Tibial nerve (tissue), 4 donors: ENCODE data around the gene TMPRSS6.

Experiments
- CTCF ChIP-seq, 5 experiments: fragments of 200-600 bp in 3 of 5; fragments of 450-650 bp in 2 of 5; sonication (generic) in 3 of 5; IDR thresholded peaks; one replicate each; pipeline ENCODE4 v1.5.1; 2016 to 2019; ENCODE audit warnings: antibody characterized with exemption in 5 of 5, mild to moderate bottlenecking in 3 of 5, moderate library complexity in 2 of 5
- EP300 ChIP-seq, 2 donors: sonication (generic); formaldehyde crosslinking; IDR thresholded peaks; one replicate each; pipeline ENCODE4 v1.6.1; 2017; ENCODE audit warnings: antibody characterized with exemption in 2 of 2, mild to moderate bottlenecking in 1 of 2
- POLR2A ChIP-seq, 2 donors: fragments of 450-650 bp; IDR thresholded peaks; one replicate each; pipeline ENCODE4 v1.6.1; 2017; ENCODE audit warnings: antibody characterized with exemption in 2 of 2, mild to moderate bottlenecking in 2 of 2, moderate library complexity in 2 of 2

DNA sequence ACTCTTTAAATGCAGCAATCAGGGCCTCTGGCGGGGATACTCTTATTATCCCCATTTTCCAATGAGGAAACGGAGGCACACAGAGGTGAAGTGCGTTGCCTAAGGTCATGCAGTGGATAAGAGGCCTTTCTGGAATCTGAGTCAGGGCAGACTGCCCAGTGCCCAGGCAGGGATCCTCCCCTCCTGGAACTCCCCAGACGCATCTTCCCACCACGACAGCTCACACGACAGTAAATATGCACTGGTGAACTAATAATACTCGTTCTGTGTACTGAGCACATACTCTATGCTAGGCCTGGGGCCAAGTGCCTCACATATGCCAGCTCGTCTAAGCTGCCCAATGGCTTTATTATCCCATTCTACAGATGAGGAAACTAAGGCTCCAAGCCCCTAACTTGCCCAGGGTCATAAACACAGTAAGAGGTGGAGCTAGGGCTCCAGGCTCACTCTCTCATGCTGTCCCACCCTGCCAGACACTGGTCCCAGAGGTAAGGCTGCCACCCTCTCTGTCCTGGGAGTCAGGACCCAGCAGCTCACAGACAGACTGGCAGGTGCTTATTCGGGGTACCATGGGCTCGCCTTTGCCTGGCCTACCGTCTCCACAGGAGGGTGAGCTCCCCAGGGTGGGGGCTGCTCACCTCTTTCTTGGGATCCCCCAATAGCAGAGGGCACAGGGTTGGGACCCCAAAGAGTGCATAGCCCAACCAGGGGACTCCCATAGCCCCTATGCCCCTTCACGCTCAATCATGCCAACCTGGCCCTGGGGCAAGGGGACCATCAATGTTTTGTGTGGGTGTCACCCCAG lies 37.9 kb upstream of the TMPRSS6 start:
- no peak for TF ChIP-seq CTCF (IDR thresholded peaks at IDR 0.05)
- TF ChIP-seq POLR2A (IDR thresholded peaks at IDR 0.05) = no peak
- no peak for TF ChIP-seq EP300 (IDR thresholded peaks at IDR 0.05)
